Inflammatory macrophage treated with lipopolysaccharide for 1 hour (primary cell): ENCODE data around the gene UVRAG.

ENCODE experiments used
- DNase-seq, 2 donors: peaks; one replicate each; pipeline ENCODE4 v3.0.0-alpha.2; 2020 to 2022

The UVRAG gene

GRCh38 chr11:75784085-75784478, 30.9 kb upstream of the UVRAG start:
- no peak for DNase-seq

DNA sequence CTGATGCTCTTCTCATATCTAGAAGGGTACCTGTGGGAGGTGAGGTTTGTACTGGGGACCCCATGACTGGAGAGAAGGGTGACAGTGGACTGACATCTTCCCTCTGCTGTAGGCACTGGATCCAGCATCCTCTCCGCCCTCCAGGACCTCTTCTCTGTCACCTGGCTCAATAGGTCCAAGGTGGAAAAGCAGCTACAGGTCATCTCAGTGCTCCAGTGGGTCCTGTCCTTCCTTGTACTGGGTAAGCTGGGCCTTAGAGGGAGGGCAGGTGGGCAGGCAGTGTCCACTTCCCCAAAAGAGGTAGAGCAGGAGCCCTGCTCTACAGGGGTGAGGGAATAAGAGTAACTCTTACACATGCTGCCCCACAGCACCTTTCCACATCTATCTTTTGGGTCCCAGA, 30.5 kb upstream of the UVRAG start:
- no peak for DNase-seq

DNA sequence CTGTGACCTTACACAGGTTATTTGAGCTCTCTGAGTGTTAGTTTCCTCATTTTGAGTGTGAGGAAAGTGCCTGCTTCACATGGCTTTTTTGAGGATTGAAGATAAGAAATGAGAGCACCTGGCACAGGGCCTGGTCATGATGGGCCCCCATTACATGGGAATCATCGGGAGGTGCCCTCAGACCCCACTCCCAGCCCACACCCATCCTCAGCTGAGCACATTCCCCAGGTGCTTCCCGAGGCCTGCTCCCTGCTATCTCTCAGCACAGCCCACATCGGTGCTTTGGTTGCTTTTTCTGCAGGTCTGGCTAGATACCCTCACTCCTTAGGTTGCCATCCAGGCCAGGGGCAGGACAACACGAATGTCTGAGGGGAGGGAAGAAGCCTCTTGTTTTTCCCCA, 29.8 kb upstream of the UVRAG start:
- DNase-seq, result no peak

DNA sequence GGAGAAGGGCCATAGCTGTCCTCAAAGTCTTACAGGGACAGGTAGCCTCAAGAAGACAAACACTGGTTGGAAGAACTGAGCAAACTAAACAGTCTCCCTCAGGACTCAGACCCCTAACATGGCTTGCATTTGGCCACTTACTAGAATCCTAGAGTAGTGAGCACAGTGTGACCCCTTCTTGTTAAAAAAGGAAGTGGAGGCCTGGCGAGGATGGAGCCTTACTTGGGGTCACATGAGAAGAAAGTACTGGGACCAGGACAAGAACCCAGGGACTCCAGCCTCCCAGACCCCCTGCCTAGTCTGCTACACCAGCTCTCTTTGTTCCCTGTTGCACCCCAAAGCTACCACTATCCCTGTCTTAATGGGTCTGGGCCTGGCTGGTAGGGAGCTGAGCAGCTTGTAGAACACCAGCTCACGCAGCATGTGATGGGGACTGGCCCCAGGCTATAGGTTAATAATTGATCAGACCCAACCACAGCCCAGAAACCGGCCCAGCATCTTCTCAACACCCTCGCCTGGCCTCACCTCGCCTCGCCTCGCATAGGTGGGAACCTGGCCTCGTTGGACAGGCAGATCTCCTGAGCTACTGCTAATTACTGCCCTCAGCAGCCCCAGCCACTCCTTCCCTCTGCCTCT, 28.8 kb upstream of the UVRAG start:
- no peak for DNase-seq

DNA sequence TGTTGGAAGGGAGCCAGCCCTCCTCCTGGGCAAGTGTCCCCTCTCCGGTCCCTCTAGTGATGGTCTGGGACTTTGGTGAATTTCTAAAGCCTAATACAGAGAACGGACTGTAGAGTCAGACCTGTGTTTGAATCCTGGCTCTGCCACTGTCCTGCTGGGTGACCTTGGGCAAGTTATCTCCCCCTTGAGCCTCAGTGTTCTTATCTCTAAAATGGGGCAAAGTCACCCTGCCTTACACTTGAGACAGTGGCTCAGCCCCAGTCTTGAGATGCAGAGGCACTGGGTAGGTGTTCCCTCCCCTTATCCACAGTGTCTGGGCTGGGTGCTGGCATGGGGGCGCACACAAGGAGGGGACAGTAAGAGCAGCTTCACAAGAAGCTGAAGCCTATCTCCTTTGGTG, 25.5 kb upstream of the UVRAG start:
- DNase-seq, result no peak

DNA sequence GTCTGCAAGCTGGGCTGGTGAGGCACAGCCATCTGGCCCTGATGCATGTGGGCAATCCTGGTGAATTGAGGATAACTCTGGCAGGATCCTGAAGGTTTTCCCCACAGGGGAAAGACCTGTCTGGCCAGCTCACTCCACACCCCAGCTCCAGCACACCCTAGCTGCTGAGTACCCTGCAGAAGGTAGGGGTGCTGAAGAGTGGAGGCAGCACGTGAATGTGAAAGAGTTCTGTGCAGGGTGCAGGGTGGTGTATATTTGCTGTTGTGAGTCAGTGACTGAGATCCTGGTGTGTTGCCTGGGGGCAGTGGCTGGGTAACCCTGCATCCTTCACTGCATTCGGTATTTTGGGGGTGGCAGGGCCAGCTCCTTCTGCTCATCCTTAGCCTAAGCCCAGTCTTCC, 24.0 kb upstream of the UVRAG start:
- no peak for DNase-seq

DNA sequence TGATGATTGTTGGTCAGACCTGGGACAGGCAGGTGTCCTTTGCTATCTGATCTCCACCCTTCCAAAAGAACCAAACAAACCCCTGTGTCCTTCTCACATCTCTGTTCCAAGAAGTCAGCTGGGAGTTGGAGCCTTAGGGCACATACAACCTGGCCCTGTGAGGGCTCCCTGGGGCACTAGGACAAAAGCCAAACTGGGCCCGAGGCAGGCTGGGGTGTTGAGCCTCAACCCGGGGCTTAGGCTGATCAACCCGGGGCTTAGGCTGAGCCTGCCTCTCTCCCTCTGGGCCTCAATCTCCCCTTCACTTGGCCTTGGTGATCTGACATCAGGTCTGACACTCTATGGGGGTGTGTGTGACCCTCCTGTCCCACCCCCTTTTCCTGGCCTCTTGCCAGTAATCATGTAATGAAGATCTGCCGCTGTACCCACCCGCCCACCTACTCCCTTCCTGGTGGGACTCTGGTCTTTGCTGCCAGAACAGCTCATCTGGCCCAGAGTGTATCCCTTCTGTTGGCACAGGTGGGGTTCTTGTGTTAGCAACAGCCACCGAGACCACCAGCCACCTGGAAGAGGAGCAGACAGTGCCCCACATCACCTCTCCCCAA, 22.8 kb upstream of the UVRAG start:
- no peak for DNase-seq

- no peak for DNase-seq
Measured at GRCh38 chr11:75792997-75793800, 21.8 kb upstream of the UVRAG start.

- DNase-seq, result no peak
Measured at GRCh38 chr11:75793966-75794365, 21.0 kb upstream of the UVRAG start.

GRCh38 chr11:75795276-75796090, 19.5 kb upstream of the UVRAG start:
- no peak for DNase-seq

DNA sequence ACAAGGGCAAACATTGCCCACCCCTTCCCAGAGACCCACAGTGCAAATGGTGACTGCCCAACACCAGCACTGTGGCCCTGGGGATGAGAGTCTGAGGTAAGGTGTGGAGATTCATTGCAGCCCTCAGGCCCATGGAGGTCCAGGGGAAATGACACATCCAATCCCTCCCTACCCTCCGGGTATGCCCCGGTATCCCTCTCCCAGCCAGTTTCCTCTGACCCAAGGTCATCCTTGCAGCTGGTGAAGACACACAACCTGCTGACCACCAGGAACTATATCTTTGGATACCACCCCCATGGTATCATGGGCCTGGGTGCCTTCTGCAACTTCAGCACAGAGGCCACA, 18.9 kb upstream of the UVRAG start:
- no peak for DNase-seq

DNA sequence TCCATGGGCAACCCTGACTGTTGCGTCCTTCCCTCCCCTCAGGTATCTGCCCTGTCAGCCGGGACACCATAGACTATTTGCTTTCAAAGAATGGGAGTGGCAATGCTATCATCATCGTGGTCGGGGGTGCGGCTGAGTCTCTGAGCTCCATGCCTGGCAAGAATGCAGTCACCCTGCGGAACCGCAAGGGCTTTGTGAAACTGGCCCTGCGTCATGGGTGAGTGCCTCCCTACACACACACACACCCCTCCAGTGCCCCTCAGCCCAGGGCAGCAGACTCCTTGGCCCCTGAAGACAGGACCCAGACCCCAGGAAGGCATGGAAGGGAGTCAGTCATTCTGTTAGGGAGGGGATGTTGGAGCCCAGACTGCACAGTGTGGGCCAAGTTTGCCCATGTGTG, 17.9 kb upstream of the UVRAG start:
- no peak for DNase-seq

- DNase-seq, result no peak
Measured at GRCh38 chr11:75797792-75798191, 17.2 kb upstream of the UVRAG start.

DNA sequence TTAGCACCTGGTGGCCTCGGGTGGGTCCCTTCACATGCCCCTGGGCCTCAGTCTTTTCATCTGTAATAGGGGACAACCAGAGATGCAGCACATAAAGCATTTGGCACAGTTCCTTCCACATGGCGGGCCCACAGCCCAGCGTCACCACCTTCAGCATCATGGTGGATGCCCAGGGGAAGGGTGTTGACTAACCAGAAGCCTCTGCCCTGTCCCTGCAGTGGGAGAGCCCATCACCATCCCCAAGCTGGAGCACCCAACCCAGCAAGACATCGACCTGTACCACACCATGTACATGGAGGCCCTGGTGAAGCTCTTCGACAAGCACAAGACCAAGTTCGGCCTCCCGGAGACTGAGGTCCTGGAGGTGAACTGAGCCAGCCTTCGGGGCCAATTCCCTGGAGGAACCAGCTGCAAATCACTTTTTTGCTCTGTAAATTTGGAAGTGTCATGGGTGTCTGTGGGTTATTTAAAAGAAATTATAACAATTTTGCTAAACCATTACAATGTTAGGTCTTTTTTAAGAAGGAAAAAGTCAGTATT, 14.8 kb upstream of the UVRAG start:
- DNase-seq, result no peak

DNA sequence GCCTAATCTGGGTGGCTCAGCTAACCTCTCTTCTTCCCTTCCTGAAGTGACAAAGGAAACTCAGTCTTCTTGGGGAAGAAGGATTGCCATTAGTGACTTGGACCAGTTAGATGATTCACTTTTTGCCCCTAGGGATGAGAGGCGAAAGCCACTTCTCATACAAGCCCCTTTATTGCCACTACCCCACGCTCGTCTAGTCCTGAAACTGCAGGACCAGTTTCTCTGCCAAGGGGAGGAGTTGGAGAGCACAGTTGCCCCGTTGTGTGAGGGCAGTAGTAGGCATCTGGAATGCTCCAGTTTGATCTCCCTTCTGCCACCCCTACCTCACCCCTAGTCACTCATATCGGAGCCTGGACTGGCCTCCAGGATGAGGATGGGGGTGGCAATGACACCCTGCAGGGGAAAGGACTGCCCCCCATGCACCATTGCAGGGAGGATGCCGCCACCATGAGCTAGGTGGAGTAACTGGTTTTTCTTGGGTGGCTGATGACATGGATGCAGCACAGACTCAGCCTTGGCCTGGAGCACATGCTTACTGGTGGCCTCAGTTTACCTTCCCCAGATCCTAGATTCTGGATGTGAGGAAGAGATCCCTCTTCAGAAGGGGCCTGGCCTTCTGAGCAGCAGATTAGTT, 14.2 kb upstream of the UVRAG start:
- no peak for DNase-seq

DNA sequence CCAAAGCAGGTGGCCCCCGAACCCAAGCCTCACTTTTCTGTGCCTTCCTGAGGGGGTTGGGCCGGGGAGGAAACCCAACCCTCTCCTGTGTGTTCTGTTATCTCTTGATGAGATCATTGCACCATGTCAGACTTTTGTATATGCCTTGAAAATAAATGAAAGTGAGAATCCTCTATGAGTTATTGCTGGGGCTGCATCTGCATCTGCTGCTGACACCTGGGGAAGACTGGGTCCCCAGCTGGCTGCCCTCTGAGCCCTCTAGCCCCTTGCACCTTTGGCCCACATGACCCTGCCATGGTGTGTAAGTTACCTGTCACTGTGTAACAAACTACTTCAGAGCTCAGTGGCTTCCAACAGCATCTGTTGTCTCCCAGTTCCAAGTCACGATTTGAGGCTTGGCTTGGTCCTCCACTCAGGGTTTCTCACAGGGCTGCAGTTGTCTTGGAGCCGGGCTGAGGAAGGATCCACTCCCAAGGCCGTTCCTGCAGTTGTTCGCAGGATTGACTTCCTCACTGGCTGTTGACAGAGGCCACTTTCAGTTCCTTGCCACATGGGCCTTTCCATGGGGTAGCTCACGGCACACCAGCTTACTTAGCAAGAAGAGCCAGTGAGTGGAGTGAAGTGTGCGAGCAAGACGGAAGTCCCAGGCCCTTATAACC, 13.5 kb upstream of the UVRAG start:
- DNase-seq, result peak; percentile 69 to 84

GRCh38 chr11:75802021-75802912, 12.7 kb upstream of the UVRAG start:
- DNase-seq, result no peak

GRCh38 chr11:75802913-75803820, 11.8 kb upstream of the UVRAG start:
- DNase-seq, result peak; percentile 50 to 94

DNA sequence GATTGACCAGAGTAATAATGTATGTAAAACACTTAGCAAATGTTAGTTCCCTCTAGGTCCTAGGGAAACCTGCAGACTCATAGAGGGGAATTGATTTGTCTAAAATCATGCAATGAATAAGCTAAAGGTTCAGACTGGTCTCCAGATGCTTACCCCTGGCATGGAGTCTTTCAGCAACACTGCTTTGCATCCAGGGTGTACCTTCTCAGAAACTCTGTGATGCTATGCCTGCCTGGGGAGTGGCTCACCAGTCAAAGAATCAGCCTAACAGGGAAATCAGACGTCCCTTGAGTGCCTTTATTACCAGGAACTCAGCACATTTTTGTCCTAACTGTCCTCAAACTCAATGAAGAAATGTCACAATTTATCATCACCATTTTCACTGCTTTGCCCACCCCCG, 5.9 kb upstream of the UVRAG start:
- DNase-seq, result no peak

- DNase-seq, result peak; percentile 27 to 37
Measured at GRCh38 chr11:75809991-75810390, 5.0 kb upstream of the UVRAG start.
